Fibroblast of lung (primary cell): Measurements from ENCODE around the gene PPIP5K1. TPM values are rescaled to one million over a fixed set of nuclear protein-coding genes. Genes with fewer than 3 reads are reported as not detected.

Source experiments
- DNase-seq, 2 donors: peaks; one replicate each; pipeline versions ENCODE4 v3.0.0 to v3.0.0-alpha.2; 2010; ENCODE audit warnings: low read depth in 2 of 2
- H2AFZ ChIP-seq: 2 replicates; pipeline ENCODE4 v1.5.1; 2012; ENCODE audit warnings: low read length, control low read depth, inconsistent platforms
- H3K27ac ChIP-seq: 2 replicates; pipeline ENCODE4 v1.5.1; 2011; ENCODE audit warnings: low read length, control low read depth; ENCODE audit not compliant: insufficient read depth
- H3K27me3 ChIP-seq: 2 replicates; pipeline ENCODE4 v1.5.1; 2011; ENCODE audit warnings: mild to moderate bottlenecking, low read length; ENCODE audit not compliant: control insufficient read depth, insufficient read depth
- H3K36me3 ChIP-seq: 2 replicates; pipeline ENCODE4 v1.5.1; 2011; ENCODE audit warnings: low read length; ENCODE audit not compliant: control insufficient read depth, insufficient read depth
- H3K4me1 ChIP-seq: 2 replicates; pipeline ENCODE4 v1.5.1; 2011; ENCODE audit warnings: low read length; ENCODE audit not compliant: control insufficient read depth, insufficient read depth; ENCODE audit errors: extremely low read depth
- H3K4me2 ChIP-seq: 2 replicates; pipeline ENCODE4 v1.5.1; 2011; ENCODE audit warnings: low read length, control low read depth; ENCODE audit not compliant: insufficient read depth; ENCODE audit errors: extremely low read depth
- H3K4me3 ChIP-seq, 4 experiments: fragments of 200-600 bp in 1 of 4; sonication (generic) in 1 of 4; replicated peaks in 1 of 4; 2 replicates each; pipeline ENCODE4 v1.5.1; 2011 to 2016; ENCODE audit warnings: low read length in 4 of 4, low read depth in 3 of 4, mild to moderate bottlenecking in 3 of 4, control low read depth in 2 of 4, inconsistent platforms in 1 of 4, mixed read lengths in 1 of 4; ENCODE audit not compliant: insufficient read depth in 1 of 4; ENCODE audit errors: control extremely low read depth in 1 of 4
- H3K79me2 ChIP-seq: 2 replicates; pipeline ENCODE4 v1.5.1; 2012; ENCODE audit warnings: mild to moderate bottlenecking, low read length, inconsistent platforms; ENCODE audit not compliant: control insufficient read depth, insufficient read depth
- H3K9ac ChIP-seq: 2 replicates; pipeline ENCODE4 v1.5.1; 2011; ENCODE audit warnings: mild to moderate bottlenecking, low read length, control low read depth; ENCODE audit not compliant: insufficient read depth
- H3K9me3 ChIP-seq: 2 replicates; pipeline ENCODE4 v1.5.1; 2012; ENCODE audit warnings: low read depth, low read length; ENCODE audit not compliant: control insufficient read depth, insufficient read depth
- H4K20me1 ChIP-seq: 2 replicates; pipeline ENCODE4 v1.5.1; 2011; ENCODE audit warnings: low read length; ENCODE audit not compliant: control insufficient read depth, insufficient read depth; ENCODE audit errors: extremely low read depth
- CTCF ChIP-seq, 2 donors: IDR thresholded peaks in 1 of 2; conservative IDR thresholded peaks in 1 of 2; 1 replicate in 1 of 2; 2 replicates in 1 of 2; pipeline ENCODE4 v1.5.1; 2011 to 2012; ENCODE audit warnings: low read length in 2 of 2, control low read depth in 1 of 2, inconsistent platforms in 1 of 2, low read depth in 1 of 2, mild to moderate bottlenecking in 1 of 2
- EZH2 ChIP-seq: IDR thresholded peaks from 2 replicates; pipeline ENCODE4 v1.5.1; 2012; ENCODE audit warnings: low read length, control low read depth, mild to moderate bottlenecking; ENCODE audit errors: missing control alignments
- polyA plus RNA-seq, 2 donors: library from polyadenylated mRNA; depleted of rRNA in 1 of 2; stranded (reverse) in 1 of 2; unstranded in 1 of 2; fragments of >200 nt; gene quantifications; 2 replicates each; pipeline ENCODE4 v1.2.1, GENCODE V29; 2011 to 2012; ENCODE audit warnings: missing spikeins in 1 of 2
- total RNA-seq: library from RNA; depleted of rRNA; stranded (reverse); fragments of >200 nt; gene quantifications from 2 replicates; pipeline ENCODE4 v1.2.1, GENCODE V29; 2014

PPIP5K1 gene
- total and polyA plus RNA-seq, 2 donors (not counting 1 experiment from before 2014, with no cell fraction given) = 19.6 to 40.8 TPM

- no peak overlapping the region for H3K4me3 ChIP-seq
- no peak overlapping the region for H3K4me2 ChIP-seq
- H3K27ac ChIP-seq = no peak overlapping the region
- no peaks in the 10 kb centered on the region for H3K9me3 ChIP-seq
- no peak for TF ChIP-seq CTCF (conservative IDR thresholded peaks at IDR 0.05 in 1 of 2, IDR thresholded peaks at IDR 0.05 in 1 of 2; ENCODE audit: low read depth in 1 of 2, low read length in 2 of 2)
- TF ChIP-seq EZH2 = no peak
- no peaks in the 10 kb centered on the region for H3K27me3 ChIP-seq
- H4K20me1 ChIP-seq = no peaks in the 10 kb centered on the region
- no peak overlapping the region for H2AFZ ChIP-seq
- H3K4me1 ChIP-seq = no peaks in the 10 kb centered on the region
- H3K36me3 ChIP-seq = peaks cover 25% of the 10 kb centered on the region
- peaks cover 4% of the 10 kb centered on the region for H3K79me2 ChIP-seq
- no peak overlapping the region for H3K9ac ChIP-seq
- DNase-seq = no peak
These were observed 61.4 kb downstream of the PPIP5K1 start for GRCh38 chr15:43528542-43529007.

GRCh38 chr15:43527802-43528541 is 62.0 kb downstream of the PPIP5K1 start:
- no peak for DNase-seq
- H3K4me1 ChIP-seq = no peaks in the 10 kb centered on the region
- H3K9ac ChIP-seq = no peak overlapping the region
- H3K79me2 ChIP-seq = peaks cover 7% of the 10 kb centered on the region
- H3K27ac ChIP-seq = no peak overlapping the region
- no peak overlapping the region for H3K4me3 ChIP-seq
- no peaks in the 10 kb centered on the region for H3K9me3 ChIP-seq
- H3K27me3 ChIP-seq = no peaks in the 10 kb centered on the region
- no peak overlapping the region for H3K4me2 ChIP-seq
- no peak overlapping the region for H2AFZ ChIP-seq
- H3K36me3 ChIP-seq = peaks cover 31% of the 10 kb centered on the region
- TF ChIP-seq CTCF (conservative IDR thresholded peaks at IDR 0.05 in 1 of 2, IDR thresholded peaks at IDR 0.05 in 1 of 2; ENCODE audit: low read depth in 1 of 2, low read length in 2 of 2) = no peak
- TF ChIP-seq EZH2 = no peak
- no peaks in the 10 kb centered on the region for H4K20me1 ChIP-seq

GRCh38 chr15:43527016-43527801 is 62.8 kb downstream of the PPIP5K1 start:
- H3K9ac ChIP-seq = no peak overlapping the region
- no peak overlapping the region for H3K4me3 ChIP-seq
- no peaks in the 10 kb centered on the region for H4K20me1 ChIP-seq
- no peak for TF ChIP-seq CTCF (conservative IDR thresholded peaks at IDR 0.05 in 1 of 2, IDR thresholded peaks at IDR 0.05 in 1 of 2; ENCODE audit: low read depth in 1 of 2, low read length in 2 of 2)
- no peak for TF ChIP-seq EZH2
- no peak for DNase-seq
- no peak overlapping the region for H3K4me2 ChIP-seq
- H2AFZ ChIP-seq = no peak overlapping the region
- peaks cover 38% of the 10 kb centered on the region for H3K36me3 ChIP-seq
- no peaks in the 10 kb centered on the region for H3K9me3 ChIP-seq
- no peaks in the 10 kb centered on the region for H3K27me3 ChIP-seq
- H3K4me1 ChIP-seq = no peaks in the 10 kb centered on the region
- H3K27ac ChIP-seq = no peak overlapping the region
- peaks cover 7% of the 10 kb centered on the region for H3K79me2 ChIP-seq
